ENCODE results near the gene C2orf76.

Gene C2orf76

DNA sequence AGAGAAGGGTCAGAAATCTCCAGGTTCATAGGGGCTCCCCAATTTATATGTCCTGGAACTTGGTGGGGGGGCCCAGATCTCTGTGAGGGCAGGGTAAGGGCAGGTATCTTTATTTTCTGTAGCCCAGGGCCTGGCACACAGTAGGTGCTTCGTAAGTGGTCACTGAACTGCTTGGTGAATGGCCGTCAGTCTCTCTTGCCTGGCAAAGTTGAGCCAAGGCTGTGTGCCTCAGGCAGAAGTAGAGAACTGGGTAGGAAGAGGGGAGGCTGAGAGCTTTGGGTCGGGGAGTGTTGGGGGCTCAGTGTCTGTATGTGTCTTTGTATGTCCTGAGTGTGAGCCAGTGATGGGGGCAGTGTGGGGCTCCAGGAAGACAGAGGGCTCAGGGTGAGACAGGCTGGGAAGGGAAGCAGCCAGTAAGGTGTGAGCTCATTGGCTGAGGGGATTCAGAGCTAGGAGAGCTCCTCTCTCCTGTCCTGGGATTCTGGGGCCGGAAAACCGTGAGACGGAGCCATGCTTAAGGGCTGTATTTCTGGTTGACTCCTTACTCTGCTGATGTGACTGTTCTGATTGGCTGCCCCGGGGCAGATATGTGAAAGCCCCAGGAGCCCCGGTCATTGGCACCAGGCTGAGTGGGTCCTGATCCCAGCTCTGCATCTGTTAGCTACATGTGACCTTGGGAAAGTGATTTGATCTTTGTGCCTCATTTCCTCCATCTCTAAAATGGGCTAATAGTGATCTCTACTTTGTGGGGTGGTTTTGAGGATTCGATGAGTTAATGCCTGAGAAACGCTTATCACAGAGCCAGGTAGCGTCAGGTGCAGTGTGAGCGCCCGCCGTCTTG is 112.7 kb downstream of the C2orf76 start:
- DNase-seq (ENCODE audit: low read depth), result no peak
- H3K4me3 ChIP-seq (ENCODE audit: low read depth, low read length), result no peak overlapping the region

DNA sequence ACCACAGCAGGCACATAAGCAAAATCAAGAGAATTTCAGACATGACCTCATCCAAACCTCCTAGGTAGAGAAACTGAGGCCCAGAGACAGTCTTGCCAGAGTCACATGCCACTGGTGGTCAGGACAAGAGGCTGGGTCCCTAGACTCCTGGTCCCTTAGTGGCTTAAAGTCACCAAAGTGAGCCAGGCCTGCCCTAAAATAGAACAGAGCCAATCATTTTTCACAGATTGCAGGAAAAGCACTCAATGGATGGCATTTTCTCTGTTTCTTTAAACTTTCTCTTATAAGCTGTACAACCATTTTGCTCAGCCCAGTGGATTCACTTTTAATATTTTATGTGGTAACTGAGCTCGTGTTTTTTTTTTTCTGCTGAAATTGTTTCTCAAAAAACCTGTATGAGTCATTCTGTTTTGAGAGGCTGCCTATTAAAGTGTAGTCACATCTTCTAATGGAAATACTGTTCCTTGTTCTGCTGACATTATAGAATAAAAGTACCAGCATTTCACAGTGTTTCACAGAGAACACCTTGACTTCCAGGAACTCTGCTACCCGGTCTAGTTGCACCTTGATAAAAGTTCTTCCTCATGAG is 113.4 kb downstream of the C2orf76 start:
- DNase-seq (ENCODE audit: low read depth), result no peak

More for the DNA sequence above, 113.4 kb downstream of the C2orf76 start:
- H3K4me3 ChIP-seq (ENCODE audit: low read depth, low read length), result no peak overlapping the region
